Mesangial cell (primary cell): ENCODE results near the gene ZNF778. TPM values are rescaled to one million over a fixed set of nuclear protein-coding genes. Genes with fewer than 3 reads are reported as not detected.

Experiments used
- total RNA-seq: library from RNA; depleted of rRNA; stranded (reverse); fragments of >200 nt; gene quantifications from 2 replicates; pipeline ENCODE4 v1.2.3, GENCODE V29; 2015

The ZNF778 gene
- 4.6 and 8.9 TPM in 2 replicates for total RNA-seq

GRCh38 chr16:89217388-89218191 is at the start of gene ZNF778:
Gene ZNF778 (plus strand): TSS chr16:89217703. CDS start chr16:89221128, 3,425 bp downstream.

GRCh38 chr16:89171216-89172170 is 46.0 kb upstream of the ZNF778 start, which contains the start of gene CDH15:
Gene CDH15 (plus strand): TSS chr16:89171748. CDS start chr16:89171832, 84 bp downstream.

GRCh38 chr16:89200124-89200849 is 17.2 kb upstream of the ZNF778 start, which contains the start of gene SLC22A31:
Gene SLC22A31 (minus strand): TSS chr16:89200537. CDS start chr16:89200501, 36 bp downstream.

Other genes with a start within 250 kb of the ZNF778 start
- not detected in 2 replicates for gene CBFA2T3, start 240.5 kb upstream of the ZNF778 start, total RNA-seq
- gene ACSF3, start 123.9 kb upstream of the ZNF778 start, total RNA-seq, result 23.8 and 33.8 TPM in 2 replicates
- 0.13 TPM in 1 of 2 replicates, not detected in the other for gene CDH15, start 46.0 kb upstream of the ZNF778 start, total RNA-seq
- 0.13 and 0.33 TPM in 2 replicates for gene SLC22A31, start 17.2 kb upstream of the ZNF778 start, total RNA-seq